SK-N-SH treated with all-trans-retinoic acid at 6 μM for 48 hours (cell line): ENCODE results near the gene SERP2.
A peak's percentile ranks its signal among the peaks of the same experiment; 100 is the strongest.

Experiments used
- ARNTL ChIP-seq: fragments of 450-650 bp; formaldehyde crosslinking; IDR thresholded peaks from 2 replicates; pipeline ENCODE4 v1.5.0; 2020; ENCODE audit warnings: low read depth, mild to moderate bottlenecking, moderate library complexity, borderline replicate concordance
- BACH2 ChIP-seq: fragments of 250-450 bp; sonication (Bioruptor Pico); IDR thresholded peaks from 2 replicates; pipeline ENCODE4 v1.9.0; 2021; ENCODE audit warnings: mild to moderate bottlenecking, borderline replicate concordance
- CSDC2 ChIP-seq: fragments of 250-450 bp; sonication (Bioruptor Pico); IDR thresholded peaks from 2 replicates; pipeline ENCODE4 v1.5.0; 2020; ENCODE audit warnings: mild to moderate bottlenecking, moderate library complexity
- PPARA ChIP-seq: fragments of 250-450 bp; sonication (Bioruptor Pico); IDR thresholded peaks from 2 replicates; pipeline ENCODE4 v1.5.0; 2020; ENCODE audit warnings: mild to moderate bottlenecking, borderline replicate concordance
- RARB ChIP-seq: fragments of 250-450 bp; sonication (Bioruptor Pico); IDR thresholded peaks from 2 replicates; pipeline ENCODE4 v1.8.0; 2021; ENCODE audit warnings: mild to moderate bottlenecking, moderate library complexity
- TCF4 ChIP-seq: fragments of 250-450 bp; sonication (Bioruptor Pico); IDR thresholded peaks from 2 replicates; pipeline ENCODE4 v1.8.0; 2021; ENCODE audit warnings: mild to moderate bottlenecking, moderate library complexity, borderline replicate concordance
- ZC3H10 ChIP-seq: fragments of 250-450 bp; sonication (Bioruptor Pico); IDR thresholded peaks from 2 replicates; pipeline ENCODE4 v1.5.1; 2021; ENCODE audit warnings: mild to moderate bottlenecking, moderate library complexity
- ZFP3 ChIP-seq: fragments of 250-450 bp; sonication (Bioruptor Pico); IDR thresholded peaks from 2 replicates; pipeline ENCODE4 v1.5.0; 2020; ENCODE audit warnings: mild to moderate bottlenecking, moderate library complexity
- ZFP30 ChIP-seq: fragments of 450-650 bp; formaldehyde crosslinking; IDR thresholded peaks from 2 replicates; pipeline ENCODE4 v1.5.0; 2022; ENCODE audit warnings: mild to moderate bottlenecking, moderate library complexity
- ZNF8 ChIP-seq: fragments of 450-650 bp; formaldehyde crosslinking; IDR thresholded peaks from 2 replicates; pipeline ENCODE4 v1.5.0; 2020; ENCODE audit warnings: mild to moderate bottlenecking, moderate library complexity
- TF ChIP-seq, protein P1 (sequence below): fragments of 250-450 bp; sonication (Bioruptor Pico); IDR thresholded peaks from 2 replicates; pipeline ENCODE4 v1.8.0; 2020; ENCODE audit warnings: mild to moderate bottlenecking, moderate library complexity, borderline replicate concordance
- TF ChIP-seq, protein P2 (sequence below): fragments of 250-450 bp; sonication (Bioruptor Pico); IDR thresholded peaks from 2 replicates; pipeline ENCODE4 v1.5.1; 2021; ENCODE audit warnings: mild to moderate bottlenecking, moderate library complexity
- TF ChIP-seq, protein P3 (sequence below): fragments of 250-450 bp; sonication (Bioruptor Pico); IDR thresholded peaks from 2 replicates; pipeline ENCODE4 v1.5.0; 2020; ENCODE audit warnings: mild to moderate bottlenecking, moderate library complexity

DNA sequence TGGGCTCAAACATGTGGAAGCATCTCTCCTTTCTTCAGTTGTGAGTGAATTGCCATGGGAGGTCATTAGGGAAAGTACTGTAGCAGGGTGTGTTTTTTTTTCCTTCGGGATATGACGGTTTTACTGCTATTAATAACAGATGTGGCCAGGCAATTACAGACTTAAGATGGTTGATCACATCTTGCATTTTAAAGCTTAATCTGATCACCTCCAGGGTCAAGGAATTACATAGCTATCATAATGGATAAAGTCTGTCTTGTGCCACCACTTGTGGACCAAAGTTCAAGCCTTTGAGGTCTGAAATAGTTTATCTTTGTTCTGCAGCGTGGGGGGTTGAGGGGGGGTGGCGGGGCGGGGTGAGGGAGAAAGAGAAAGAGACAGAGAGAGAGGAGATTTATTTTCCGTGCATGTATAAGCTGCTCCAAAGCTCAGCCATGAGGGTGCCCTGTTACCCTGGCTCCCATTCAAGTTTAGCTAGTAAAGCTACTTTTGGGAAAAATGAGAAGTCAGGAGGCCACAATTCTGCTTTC, 5.5 kb upstream of the SERP2 start:
- TF ChIP-seq ZFP3 (CRISPR knock-in tag) (no peak), ZFP30 (no peak), TCF4 (CRISPR knock-in tag) (peak; percentile 86; the same call in 1 of the 2 replicates), CSDC2 (CRISPR knock-in tag) (no peak), ZNF8 (CRISPR knock-in tag) (no peak), BACH2 (CRISPR knock-in tag) (no peak), ZC3H10 (no peak), ARNTL (CRISPR knock-in tag) (no peak), PPARA (CRISPR knock-in tag) (no peak), RARB (CRISPR knock-in tag) (no peak)
- TF ChIP-seq, protein P1, sequence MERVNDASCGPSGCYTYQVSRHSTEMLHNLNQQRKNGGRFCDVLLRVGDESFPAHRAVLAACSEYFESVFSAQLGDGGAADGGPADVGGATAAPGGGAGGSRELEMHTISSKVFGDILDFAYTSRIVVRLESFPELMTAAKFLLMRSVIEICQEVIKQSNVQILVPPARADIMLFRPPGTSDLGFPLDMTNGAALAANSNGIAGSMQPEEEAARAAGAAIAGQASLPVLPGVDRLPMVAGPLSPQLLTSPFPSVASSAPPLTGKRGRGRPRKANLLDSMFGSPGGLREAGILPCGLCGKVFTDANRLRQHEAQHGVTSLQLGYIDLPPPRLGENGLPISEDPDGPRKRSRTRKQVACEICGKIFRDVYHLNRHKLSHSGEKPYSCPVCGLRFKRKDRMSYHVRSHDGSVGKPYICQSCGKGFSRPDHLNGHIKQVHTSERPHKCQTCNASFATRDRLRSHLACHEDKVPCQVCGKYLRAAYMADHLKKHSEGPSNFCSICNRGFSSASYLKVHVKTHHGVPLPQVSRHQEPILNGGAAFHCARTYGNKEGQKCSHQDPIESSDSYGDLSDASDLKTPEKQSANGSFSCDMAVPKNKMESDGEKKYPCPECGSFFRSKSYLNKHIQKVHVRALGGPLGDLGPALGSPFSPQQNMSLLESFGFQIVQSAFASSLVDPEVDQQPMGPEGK, result no peak
- TF ChIP-seq, protein P2, sequence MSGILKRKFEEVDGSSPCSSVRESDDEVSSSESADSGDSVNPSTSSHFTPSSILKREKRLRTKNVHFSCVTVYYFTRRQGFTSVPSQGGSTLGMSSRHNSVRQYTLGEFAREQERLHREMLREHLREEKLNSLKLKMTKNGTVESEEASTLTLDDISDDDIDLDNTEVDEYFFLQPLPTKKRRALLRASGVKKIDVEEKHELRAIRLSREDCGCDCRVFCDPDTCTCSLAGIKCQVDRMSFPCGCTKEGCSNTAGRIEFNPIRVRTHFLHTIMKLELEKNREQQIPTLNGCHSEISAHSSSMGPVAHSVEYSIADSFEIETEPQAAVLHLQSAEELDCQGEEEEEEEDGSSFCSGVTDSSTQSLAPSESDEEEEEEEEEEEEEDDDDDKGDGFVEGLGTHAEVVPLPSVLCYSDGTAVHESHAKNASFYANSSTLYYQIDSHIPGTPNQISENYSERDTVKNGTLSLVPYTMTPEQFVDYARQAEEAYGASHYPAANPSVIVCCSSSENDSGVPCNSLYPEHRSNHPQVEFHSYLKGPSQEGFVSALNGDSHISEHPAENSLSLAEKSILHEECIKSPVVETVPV, result no peak
- TF ChIP-seq, protein P3, sequence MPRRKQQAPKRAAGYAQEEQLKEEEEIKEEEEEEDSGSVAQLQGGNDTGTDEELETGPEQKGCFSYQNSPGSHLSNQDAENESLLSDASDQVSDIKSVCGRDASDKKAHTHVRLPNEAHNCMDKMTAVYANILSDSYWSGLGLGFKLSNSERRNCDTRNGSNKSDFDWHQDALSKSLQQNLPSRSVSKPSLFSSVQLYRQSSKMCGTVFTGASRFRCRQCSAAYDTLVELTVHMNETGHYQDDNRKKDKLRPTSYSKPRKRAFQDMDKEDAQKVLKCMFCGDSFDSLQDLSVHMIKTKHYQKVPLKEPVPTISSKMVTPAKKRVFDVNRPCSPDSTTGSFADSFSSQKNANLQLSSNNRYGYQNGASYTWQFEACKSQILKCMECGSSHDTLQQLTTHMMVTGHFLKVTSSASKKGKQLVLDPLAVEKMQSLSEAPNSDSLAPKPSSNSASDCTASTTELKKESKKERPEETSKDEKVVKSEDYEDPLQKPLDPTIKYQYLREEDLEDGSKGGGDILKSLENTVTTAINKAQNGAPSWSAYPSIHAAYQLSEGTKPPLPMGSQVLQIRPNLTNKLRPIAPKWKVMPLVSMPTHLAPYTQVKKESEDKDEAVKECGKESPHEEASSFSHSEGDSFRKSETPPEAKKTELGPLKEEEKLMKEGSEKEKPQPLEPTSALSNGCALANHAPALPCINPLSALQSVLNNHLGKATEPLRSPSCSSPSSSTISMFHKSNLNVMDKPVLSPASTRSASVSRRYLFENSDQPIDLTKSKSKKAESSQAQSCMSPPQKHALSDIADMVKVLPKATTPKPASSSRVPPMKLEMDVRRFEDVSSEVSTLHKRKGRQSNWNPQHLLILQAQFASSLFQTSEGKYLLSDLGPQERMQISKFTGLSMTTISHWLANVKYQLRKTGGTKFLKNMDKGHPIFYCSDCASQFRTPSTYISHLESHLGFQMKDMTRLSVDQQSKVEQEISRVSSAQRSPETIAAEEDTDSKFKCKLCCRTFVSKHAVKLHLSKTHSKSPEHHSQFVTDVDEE (CRISPR knock-in tag), result peak; percentile 20; the same call in 1 of the 2 replicates
